Measurements from ENCODE around the gene PRKAR1A. TPM values are rescaled to one million over a fixed set of nuclear protein-coding genes. Genes with fewer than 3 reads are reported as not detected.

PRKAR1A gene
- total RNA-seq, 1 experiment from 2014 or later: 158 TPM

- TF ChIP-seq FOXP1 (CRISPR knock-in tag; IDR thresholded peaks at IDR 0.05; ENCODE audit: borderline replicate concordance) (no peak), ZNF121 (CRISPR knock-in tag; IDR thresholded peaks at IDR 0.05) (no peak), ARID4B (CRISPR knock-in tag; IDR thresholded peaks at IDR 0.05; ENCODE audit: borderline replicate concordance) (no peak), ZBTB43 (CRISPR knock-in tag; IDR thresholded peaks at IDR 0.05) (no peak), ZNF396 (CRISPR knock-in tag; IDR thresholded peaks at IDR 0.05; ENCODE audit: borderline replicate concordance) (no peak), MLX (CRISPR knock-in tag; IDR thresholded peaks at IDR 0.05) (no peak), ZMAT4 (CRISPR knock-in tag; IDR thresholded peaks at IDR 0.05) (no peak), CDX4 (CRISPR knock-in tag; IDR thresholded peaks at IDR 0.05; ENCODE audit: borderline replicate concordance) (no peak), HMGXB4 (CRISPR knock-in tag; IDR thresholded peaks at IDR 0.05) (no peak)
These were observed 27.6 kb downstream of the PRKAR1A start (continued) for GRCh38 chr17:68539548-68540467.

GRCh38 chr17:68540981-68541380, 28.8 kb downstream of the PRKAR1A start:
- Mint-ChIP-seq H3K27ac (no peak overlapping the region), H3K4me3 (no peak overlapping the region), H3K27me3 (ENCODE audit: low read depth) (no peaks in the 10 kb centered on the region), H3K4me1 (no peaks in the 10 kb centered on the region), H3K36me3 (peaks cover 26% of the 10 kb centered on the region), H3K9me3 (no peaks in the 10 kb centered on the region)
- CTCF ChIA-PET: interaction anchor here (1.3 kb wide), 1 partner anchor 59 kb away, joined by 6 read pairs; no protein-coding TSS in a partner anchor
- DNase-seq (ENCODE audit: low spot score) (no peak), ATAC-seq (no peak)
- TF ChIP-seq RELA (CRISPR knock-in tag; IDR thresholded peaks at IDR 0.05; ENCODE audit: borderline replicate concordance) (no peak), ZNF138 (CRISPR knock-in tag; conservative IDR thresholded peaks at IDR 0.05) (no peak), IRF1 (CRISPR knock-in tag; IDR thresholded peaks at IDR 0.05) (no peak), TEAD4 (CRISPR knock-in tag; IDR thresholded peaks at IDR 0.05) (no peak), CDX4 (CRISPR knock-in tag; IDR thresholded peaks at IDR 0.05; ENCODE audit: borderline replicate concordance) (no peak)
- POLR2A ChIA-PET: no interaction called here

Measured in WTC11 (cell line).